Hepatocyte (in vitro differentiated cells): Measurements from ENCODE around the gene SDF2. TPM values are rescaled to one million over a fixed set of nuclear protein-coding genes. Genes with fewer than 3 reads are reported as not detected.

Experiments
- DNase-seq: peaks from one replicate; pipeline ENCODE4 v3.0.0-alpha.2; 2016; ENCODE audit warnings: low spot score
- H2AFZ ChIP-seq: fragments of 200-600 bp; sonication (generic); 2 replicates; pipeline ENCODE4 v1.6.0; 2016; ENCODE audit warnings: antibody characterized with exemption, mild to moderate bottlenecking
- H3K27ac ChIP-seq: fragments of 200-600 bp; sonication (generic); 2 replicates; pipeline ENCODE4 v1.5.1; 2016; ENCODE audit warnings: mild to moderate bottlenecking
- H3K27me3 ChIP-seq: fragments of 200-600 bp; sonication (generic); 2 replicates; pipeline ENCODE4 v1.6.1; 2016
- H3K36me3 ChIP-seq: fragments of 200-600 bp; sonication (generic); replicated peaks from 2 replicates; pipeline ENCODE4 v1.5.1; 2016; ENCODE audit warnings: low read depth; ENCODE audit not compliant: insufficient read depth
- H3K4me1 ChIP-seq: fragments of 200-600 bp; sonication (generic); 2 replicates; pipeline ENCODE4 v1.5.1; 2016; ENCODE audit warnings: mild to moderate bottlenecking, moderate library complexity; ENCODE audit not compliant: insufficient read depth
- H3K4me2 ChIP-seq: fragments of 200-600 bp; sonication (generic); 2 replicates; pipeline ENCODE4 v1.6.0; 2016
- H3K4me3 ChIP-seq: fragments of 200-600 bp; sonication (generic); 2 replicates; pipeline ENCODE4 v1.5.1; 2016; ENCODE audit warnings: mild to moderate bottlenecking
- H3K79me2 ChIP-seq: fragments of 200-600 bp; sonication (generic); 2 replicates; pipeline ENCODE4 v1.6.0; 2017; ENCODE audit warnings: mild to moderate bottlenecking
- H3K9me2 ChIP-seq: fragments of 200-600 bp; sonication (generic); replicated peaks from 2 replicates; pipeline ENCODE4 v1.6.0; 2017; ENCODE audit warnings: mild to moderate bottlenecking; ENCODE audit not compliant: insufficient read depth
- H3K9me3 ChIP-seq: fragments of 200-600 bp; sonication (generic); 2 replicates; pipeline ENCODE4 v1.5.1; 2016; ENCODE audit warnings: low read depth, mild to moderate bottlenecking
- H4K20me1 ChIP-seq: fragments of 200-600 bp; sonication (generic); 2 replicates; pipeline ENCODE4 v1.6.0; 2016; ENCODE audit warnings: mild to moderate bottlenecking; ENCODE audit not compliant: insufficient read depth, poor library complexity, severe bottlenecking
- CTCF ChIP-seq: fragments of 200-600 bp; sonication (generic); IDR thresholded peaks from 2 replicates; pipeline ENCODE4 v1.5.1; 2016; ENCODE audit warnings: antibody characterized with exemption, mild to moderate bottlenecking; ENCODE audit not compliant: poor library complexity
- EZH2 ChIP-seq: fragments of 200-600 bp; sonication (generic); IDR thresholded peaks from 2 replicates; pipeline ENCODE4 v1.6.1; 2016; ENCODE audit warnings: antibody characterized with exemption, mild to moderate bottlenecking, borderline replicate concordance
- EZH2phosphoT487 ChIP-seq: fragments of 200-600 bp; sonication (generic); IDR thresholded peaks from one replicate; pipeline ENCODE4 v1.6.1; 2018; ENCODE audit warnings: antibody characterized with exemption, mild to moderate bottlenecking, low read depth, moderate library complexity; ENCODE audit not compliant: unreplicated experiment, severe bottlenecking
- WGBS: methylation state at CpG from one replicate; pipeline ENCODE4 v1.1.6; 2016; ENCODE audit warnings: low lambda C conversion rate; ENCODE audit errors: missing lambda C conversion rate; 5-methylcytosine and 5-hydroxymethylcytosine counted together
- polyA plus RNA-seq: library from polyadenylated mRNA; unstranded; fragments of >200 nt; fragmentation: Nextera tagmentation; extraction: Ambion mirVana; gene quantifications from 2 replicates; pipeline ENCODE4 v1.2.1, GENCODE V29; 2016
- total RNA-seq: library from RNA; depleted of rRNA; stranded (reverse); fragments of >200 nt; gene quantifications from 2 replicates; pipeline ENCODE4 v1.2.3, GENCODE V29; 2014

The SDF2 gene
- total and polyA plus RNA-seq, 2 experiments from 2014 or later = 78.6 to 148 TPM

- no peak for DNase-seq
- 92% methylated on average over 3 of the region's 3 CpGs for WGBS
- Histone ChIP-seq H3K36me3 (no peaks in the 10 kb centered on the region), H3K4me2 (no peak overlapping the region), H3K4me3 (no peak overlapping the region), H3K79me2 (no peaks in the 10 kb centered on the region), H3K9me3 (no peaks in the 10 kb centered on the region), H3K4me1 (no peaks in the 10 kb centered on the region), H2AFZ (no peak overlapping the region), H3K9me2 (no peaks in the 10 kb centered on the region), H3K27me3 (no peaks in the 10 kb centered on the region), H3K27ac (no peak overlapping the region), H4K20me1 (no peaks in the 10 kb centered on the region)
- TF ChIP-seq EZH2phosphoT487 (no peak), EZH2 (no peak), CTCF (no peak)
Observed at GRCh38 chr17:28622186-28622585, 39.5 kb downstream of the SDF2 start.

- no peaks in the 10 kb centered on the region for H3K36me3 ChIP-seq
- DNase-seq = no peak
Observed at GRCh38 chr17:28620010-28620409, 41.7 kb downstream of the SDF2 start.

GRCh38 chr17:28618464-28618863 lies 43.2 kb downstream of the SDF2 start:
- no peaks in the 10 kb centered on the region for H3K27me3 ChIP-seq
- H4K20me1 ChIP-seq = no peaks in the 10 kb centered on the region
- no peaks in the 10 kb centered on the region for H3K79me2 ChIP-seq
- no peak overlapping the region for H3K4me2 ChIP-seq
- no peak for TF ChIP-seq CTCF
- TF ChIP-seq EZH2phosphoT487 = no peak
- no peak for TF ChIP-seq EZH2
- H2AFZ ChIP-seq = no peak overlapping the region
- H3K9me2 ChIP-seq = no peaks in the 10 kb centered on the region
- 93% methylated on average over 3 of the region's 3 CpGs for WGBS
- H3K4me3 ChIP-seq = no peak overlapping the region
- no peaks in the 10 kb centered on the region for H3K4me1 ChIP-seq
- DNase-seq = no peak
- H3K27ac ChIP-seq = no peak overlapping the region
- no peaks in the 10 kb centered on the region for H3K9me3 ChIP-seq
- H3K36me3 ChIP-seq = no peaks in the 10 kb centered on the region

More at GRCh38 chr17:28620010-28620409, 41.7 kb downstream of the SDF2 start:
- Histone ChIP-seq H3K9me2 (no peaks in the 10 kb centered on the region), H3K4me2 (no peak overlapping the region), H3K4me3 (no peak overlapping the region), H3K27ac (no peak overlapping the region), H4K20me1 (no peaks in the 10 kb centered on the region), H3K4me1 (no peaks in the 10 kb centered on the region), H2AFZ (no peak overlapping the region), H3K9me3 (no peaks in the 10 kb centered on the region), H3K79me2 (no peaks in the 10 kb centered on the region), H3K27me3 (no peaks in the 10 kb centered on the region)
- no peak for TF ChIP-seq CTCF
- TF ChIP-seq EZH2phosphoT487 = no peak
- 92% methylated on average over 2 of the region's 2 CpGs for WGBS

GRCh38 chr17:28616281-28616680 lies 45.4 kb downstream of the SDF2 start:
- H3K4me2 ChIP-seq = no peak overlapping the region
- no peaks in the 10 kb centered on the region for H3K9me3 ChIP-seq
- H3K36me3 ChIP-seq = no peaks in the 10 kb centered on the region
- H2AFZ ChIP-seq = no peak overlapping the region
- H3K79me2 ChIP-seq = no peaks in the 10 kb centered on the region
- DNase-seq = no peak
- 89% methylated on average over 7 of the region's 7 CpGs for WGBS
- H4K20me1 ChIP-seq = no peaks in the 10 kb centered on the region
- no peak for TF ChIP-seq EZH2phosphoT487
- TF ChIP-seq CTCF = no peak
- TF ChIP-seq EZH2 = no peak
- H3K4me1 ChIP-seq = no peaks in the 10 kb centered on the region
- no peak overlapping the region for H3K27ac ChIP-seq
- H3K9me2 ChIP-seq = no peaks in the 10 kb centered on the region
- no peaks in the 10 kb centered on the region for H3K27me3 ChIP-seq
- no peak overlapping the region for H3K4me3 ChIP-seq
